ENCODE data around the gene NECAB2. TPM values are rescaled to one million over a fixed set of nuclear protein-coding genes. Genes with fewer than 3 reads are reported as not detected.

NECAB2 gene
- total RNA-seq, 1 donor from 2014 or later, result 1.2 TPM

- Mint-ChIP-seq H3K36me3 (ENCODE audit: low read depth, unreplicated experiment) (no peaks in the 10 kb centered on the region), H3K27ac (ENCODE audit: unreplicated experiment) (no peak overlapping the region), H3K9me3 (ENCODE audit: unreplicated experiment) (no peaks in the 10 kb centered on the region), H3K27me3 (ENCODE audit: unreplicated experiment) (peaks cover 6% of the 10 kb centered on the region), H3K4me3 (ENCODE audit: unreplicated experiment) (no peak overlapping the region), H3K4me1 (ENCODE audit: unreplicated experiment) (no peaks in the 10 kb centered on the region)
- DNase-seq (ENCODE audit: low spot score), result no peak
- TF ChIP-seq CTCF (IDR thresholded peaks at IDR 0.05; ENCODE audit: unreplicated experiment), result no peak
Observed at GRCh38 chr16:84007965-84008364, 39.9 kb downstream of the NECAB2 start.

GRCh38 chr16:84009282-84009681, 41.2 kb downstream of the NECAB2 start:
- peaks cover 6% of the 10 kb centered on the region for H3K27me3 Mint-ChIP-seq (ENCODE audit: unreplicated experiment)
- no peak for DNase-seq (ENCODE audit: low spot score)
- no peaks in the 10 kb centered on the region for H3K4me1 Mint-ChIP-seq (ENCODE audit: unreplicated experiment)
- H3K36me3 Mint-ChIP-seq (ENCODE audit: low read depth, unreplicated experiment), result no peaks in the 10 kb centered on the region
- no peak for TF ChIP-seq CTCF (IDR thresholded peaks at IDR 0.05; ENCODE audit: unreplicated experiment)
- no peak overlapping the region for H3K4me3 Mint-ChIP-seq (ENCODE audit: unreplicated experiment)
- H3K27ac Mint-ChIP-seq (ENCODE audit: unreplicated experiment), result no peak overlapping the region
- H3K9me3 Mint-ChIP-seq (ENCODE audit: unreplicated experiment), result no peaks in the 10 kb centered on the region

- Mint-ChIP-seq H3K36me3 (ENCODE audit: low read depth, unreplicated experiment) (no peaks in the 10 kb centered on the region), H3K4me3 (ENCODE audit: unreplicated experiment) (no peak overlapping the region), H3K27ac (ENCODE audit: unreplicated experiment) (no peak overlapping the region), H3K27me3 (ENCODE audit: unreplicated experiment) (peaks cover 3% of the 10 kb centered on the region), H3K4me1 (ENCODE audit: unreplicated experiment) (no peaks in the 10 kb centered on the region), H3K9me3 (ENCODE audit: unreplicated experiment) (no peaks in the 10 kb centered on the region)
- peak; percentile 24 for DNase-seq (ENCODE audit: low spot score)
- no peak for TF ChIP-seq CTCF (IDR thresholded peaks at IDR 0.05; ENCODE audit: unreplicated experiment)
Observed at GRCh38 chr16:84013787-84014569, 45.9 kb downstream of the NECAB2 start.

- no peak for TF ChIP-seq CTCF (IDR thresholded peaks at IDR 0.05; ENCODE audit: unreplicated experiment)
- H3K36me3 Mint-ChIP-seq (ENCODE audit: low read depth, unreplicated experiment), result no peaks in the 10 kb centered on the region
Observed at GRCh38 chr16:84014570-84015327, 46.7 kb downstream of the NECAB2 start.

GRCh38 chr16:84015399-84015798, 47.4 kb downstream of the NECAB2 start:
- Mint-ChIP-seq H3K27ac (ENCODE audit: unreplicated experiment) (no peak overlapping the region), H3K9me3 (ENCODE audit: unreplicated experiment) (no peaks in the 10 kb centered on the region), H3K4me1 (ENCODE audit: unreplicated experiment) (no peaks in the 10 kb centered on the region), H3K4me3 (ENCODE audit: unreplicated experiment) (no peak overlapping the region), H3K27me3 (ENCODE audit: unreplicated experiment) (peaks cover 3% of the 10 kb centered on the region), H3K36me3 (ENCODE audit: low read depth, unreplicated experiment) (no peaks in the 10 kb centered on the region)
- no peak for TF ChIP-seq CTCF (IDR thresholded peaks at IDR 0.05; ENCODE audit: unreplicated experiment)
- DNase-seq (ENCODE audit: low spot score), result no peak

More at GRCh38 chr16:84014570-84015327, 46.7 kb downstream of the NECAB2 start:
- H3K4me3 Mint-ChIP-seq (ENCODE audit: unreplicated experiment), result no peak overlapping the region
- no peak for DNase-seq (ENCODE audit: low spot score)
- no peaks in the 10 kb centered on the region for H3K9me3 Mint-ChIP-seq (ENCODE audit: unreplicated experiment)
- no peak overlapping the region for H3K27ac Mint-ChIP-seq (ENCODE audit: unreplicated experiment)
- no peaks in the 10 kb centered on the region for H3K4me1 Mint-ChIP-seq (ENCODE audit: unreplicated experiment)
- H3K27me3 Mint-ChIP-seq (ENCODE audit: unreplicated experiment), result peaks cover 3% of the 10 kb centered on the region
